HK-2 (cell line): ENCODE results near the gene DMBT1.

Experiments
- DNase-seq: peaks from one replicate; pipeline ENCODE4 v3.0.0-alpha.2; 2018; ENCODE audit not compliant: unreplicated experiment

DMBT1 gene

GRCh38 chr10:122647383-122647968, 86.9 kb downstream of the DMBT1 start:
- DNase-seq = no peak

GRCh38 chr10:122648599-122649428, 88.3 kb downstream of the DMBT1 start:
- DNase-seq = peak; percentile 58

- no peak for DNase-seq
These were observed 89.3 kb downstream of the DMBT1 start for GRCh38 chr10:122649903-122650302.

GRCh38 chr10:122650331-122650730, 89.8 kb downstream of the DMBT1 start:
- no peak for DNase-seq

GRCh38 chr10:122655524-122656307, 95.2 kb downstream of the DMBT1 start:
- no peak for DNase-seq

GRCh38 chr10:122656308-122656705, 95.8 kb downstream of the DMBT1 start:
- no peak for DNase-seq

GRCh38 chr10:122656741-122657140, 96.2 kb downstream of the DMBT1 start:
- DNase-seq = no peak

GRCh38 chr10:122657255-122657654, 96.7 kb downstream of the DMBT1 start:
- no peak for DNase-seq

GRCh38 chr10:122657729-122658128, 97.2 kb downstream of the DMBT1 start:
- DNase-seq = no peak

- no peak for DNase-seq
These were observed 97.9 kb downstream of the DMBT1 start for GRCh38 chr10:122658356-122659049.

GRCh38 chr10:122659126-122659525, 98.6 kb downstream of the DMBT1 start:
- DNase-seq = no peak

GRCh38 chr10:122659651-122660050, 99.1 kb downstream of the DMBT1 start:
- no peak for DNase-seq

GRCh38 chr10:122660696-122661095, 100.1 kb downstream of the DMBT1 start:
- no peak for DNase-seq

- DNase-seq = no peak
These were observed 101.7 kb downstream of the DMBT1 start for GRCh38 chr10:122662231-122662630.

GRCh38 chr10:122663516-122664130, 103.1 kb downstream of the DMBT1 start:
- no peak for DNase-seq

GRCh38 chr10:122664501-122664900, 103.9 kb downstream of the DMBT1 start:
- DNase-seq = no peak

- DNase-seq = no peak
These were observed 104.8 kb downstream of the DMBT1 start for GRCh38 chr10:122665329-122665860.

- no peak for DNase-seq
These were observed 105.4 kb downstream of the DMBT1 start for GRCh38 chr10:122665946-122666345.

GRCh38 chr10:122669045-122669444, 108.5 kb downstream of the DMBT1 start:
- no peak for DNase-seq

- DNase-seq = no peak
These were observed 109.3 kb downstream of the DMBT1 start for GRCh38 chr10:122669842-122670241.

GRCh38 chr10:122671355-122671754, 110.8 kb downstream of the DMBT1 start:
- no peak for DNase-seq
